GM23248 (cell line): ENCODE results near the gene GAK.

ENCODE experiments used
- EZH2 ChIP-seq: fragments of 200-600 bp; sonication (generic); IDR thresholded peaks from 2 replicates; pipeline ENCODE4 v1.6.1; 2018; ENCODE audit warnings: antibody characterized with exemption, mild to moderate bottlenecking; ENCODE audit not compliant: insufficient read depth, poor library complexity, severe bottlenecking
- EZH2phosphoT487 ChIP-seq: fragments of 200-600 bp; sonication (generic); IDR thresholded peaks from 2 replicates; pipeline ENCODE4 v1.6.1; 2018; ENCODE audit warnings: antibody characterized with exemption, moderate library complexity, mild to moderate bottlenecking, low read depth; ENCODE audit not compliant: insufficient read depth

- TF ChIP-seq EZH2phosphoT487 (no peak), EZH2 (no peak)
These were observed 124.3 kb downstream of the GAK start for GRCh38 chr4:807792-808191.
